GM12878 (cell line): ENCODE data around the gene ITPR2. TPM values are rescaled to one million over a fixed set of nuclear protein-coding genes. Genes with fewer than 3 reads are reported as not detected.

Experiments
- ATAC-seq: fragments of 200-7000 bp; cut with Tn5 transposase; 3 replicates; pipeline ENCODE4 v1.9.1; 2020; ENCODE audit warnings: mild to moderate bottlenecking, moderate library complexity
- BruUV-seq: library from RNA; stranded (reverse); fragments of 400-500 nt; replicated peaks from 2 replicates; lab custom pipeline; 2021; lab: Mats Ljungman, UMichigan
- CTCF ChIA-PET: fragments of 300-600 bp; sonication (Branson Sonifier 250); formaldehyde crosslinking; extraction: SDS; loops from one replicate; lab custom pipeline; 2021; ENCODE audit warnings: inconsistent platforms; lab: Yijun Ruan, JAX
- POLR2A ChIA-PET: fragments of 350-600 bp; formaldehyde crosslinking; extraction: SDS; loops from one replicate; lab custom pipeline; 2021; ENCODE audit warnings: inconsistent platforms; lab: Charles Lee
- RAD21 ChIA-PET: fragments of 300-600 bp; sonication (Branson Sonifier 250); formaldehyde crosslinking; loops from one replicate; lab custom pipeline; 2023; ENCODE audit warnings: antibody characterized with exemption; ENCODE audit not compliant: unreplicated experiment; lab: Charles Lee
- SMC1A ChIA-PET: fragments of 300-600 bp; sonication (Branson Sonifier 250); formaldehyde crosslinking; loops from one replicate; lab custom pipeline; 2023; ENCODE audit not compliant: unreplicated experiment, uncharacterized antibody; lab: Charles Lee
- DNase-seq: peaks from one replicate; pipeline ENCODE4 v3.0.0-alpha.2; 2011; ENCODE audit warnings: low read depth, low spot score
- FAIRE-seq: peaks from 3 replicates; lab custom pipeline; 2011; peaks lifted over from hg19 to GRCh38; lab: Jason Lieb, UNC
- H2AFZ ChIP-seq: 2 replicates; pipeline ENCODE4 v1.6.0; 2011; ENCODE audit warnings: low read depth, low read length, control low read depth; ENCODE audit not compliant: control insufficient read depth
- H3K27ac ChIP-seq: 2 replicates; pipeline ENCODE4 v1.5.1; 2011; ENCODE audit warnings: control low read depth; ENCODE audit not compliant: control insufficient read depth, insufficient read depth
- H3K27me3 ChIP-seq, 2 experiments: replicated peaks in 1 of 2; 2 replicates each; pipeline versions ENCODE4 v1.6.0 to v1.6.1; 2011; ENCODE audit warnings: low read length in 1 of 2; ENCODE audit not compliant: control insufficient read depth in 2 of 2, insufficient read depth in 2 of 2
- H3K36me3 ChIP-seq, 2 experiments: 2 replicates each; pipeline ENCODE4 v1.5.1; 2011; ENCODE audit warnings: low read length in 1 of 2; ENCODE audit not compliant: control insufficient read depth in 2 of 2, insufficient read depth in 2 of 2
- H3K4me1 ChIP-seq: 2 replicates; pipeline ENCODE4 v1.6.1; 2011; ENCODE audit warnings: mild to moderate bottlenecking, low read length, moderate library complexity, mixed read lengths; ENCODE audit not compliant: control insufficient read depth, insufficient read depth
- H3K4me2 ChIP-seq: 2 replicates; pipeline ENCODE4 v1.6.0; 2011; ENCODE audit warnings: control low read depth; ENCODE audit not compliant: control insufficient read depth, insufficient read depth
- H3K4me3 ChIP-seq: fragments of 200-600 bp; sonication (generic); 2 replicates; pipeline ENCODE4 v1.5.1; 2016
- H3K79me2 ChIP-seq: 2 replicates; pipeline ENCODE4 v1.6.0; 2011; ENCODE audit warnings: low read length; ENCODE audit not compliant: control insufficient read depth, insufficient read depth
- H3K9ac ChIP-seq: 2 replicates; pipeline ENCODE4 v1.8.0; 2011; ENCODE audit warnings: low read length, control low read depth, mixed read lengths; ENCODE audit not compliant: control insufficient read depth, insufficient read depth
- H3K9me3 ChIP-seq: replicated peaks from 3 replicates; pipeline ENCODE4 v1.5.1; 2011; ENCODE audit warnings: mild to moderate bottlenecking, low read length; ENCODE audit not compliant: control insufficient read depth, insufficient read depth
- H4K20me1 ChIP-seq: 2 replicates; pipeline ENCODE4 v1.6.0; 2011; ENCODE audit not compliant: control insufficient read depth, insufficient read depth
- CHD2 ChIP-seq: IDR thresholded peaks from 2 replicates; pipeline ENCODE4 v1.6.1; 2011; ENCODE audit warnings: low read depth, low read length, improper control_type of control experiment, borderline replicate concordance
- FOXK2 ChIP-seq: fragments of 450-650 bp; IDR thresholded peaks from 2 replicates; pipeline ENCODE4 v1.6.1; 2017; ENCODE audit warnings: mild to moderate bottlenecking, moderate library complexity
- IKZF1 ChIP-seq: fragments of 450-650 bp; conservative IDR thresholded peaks from 2 replicates; pipeline ENCODE4 v1.6.1; 2017; ENCODE audit warnings: antibody characterized with exemption, mild to moderate bottlenecking
- JUNB ChIP-seq: IDR thresholded peaks from 2 replicates; pipeline ENCODE4 v1.6.1; 2016; ENCODE audit warnings: antibody characterized with exemption, mild to moderate bottlenecking
- KDM1A ChIP-seq: fragments of 200-600 bp; sonication (generic); IDR thresholded peaks from 2 replicates; pipeline ENCODE4 v1.6.1; 2016; ENCODE audit warnings: borderline replicate concordance
- SP1 ChIP-seq: IDR thresholded peaks from one replicate; pipeline ENCODE4 v1.6.1; 2011; ENCODE audit warnings: low read depth, low read length
- SPI1 ChIP-seq: IDR thresholded peaks from 2 replicates; pipeline ENCODE4 v1.6.1; 2011; ENCODE audit warnings: low read depth, mild to moderate bottlenecking, low read length, moderate library complexity, borderline replicate concordance; ENCODE audit not compliant: insufficient read depth
- SREBF1 ChIP-seq: IDR thresholded peaks from 2 replicates; pipeline ENCODE4 v1.6.1; 2012; ENCODE audit warnings: mild to moderate bottlenecking, low read length
- ZBTB40 ChIP-seq: fragments of 450-650 bp; IDR thresholded peaks from 2 replicates; pipeline ENCODE4 v1.6.1; 2016; ENCODE audit warnings: mild to moderate bottlenecking, moderate library complexity, borderline replicate concordance
- WGBS: methylation state at CpG from one replicate; pipeline ENCODE4 v1.1.6; 2016; ENCODE audit warnings: low lambda C conversion rate; ENCODE audit not compliant: insufficient replicate concordance, insufficient coverage; ENCODE audit errors: missing lambda C conversion rate; 5-methylcytosine and 5-hydroxymethylcytosine counted together
- in situ Hi-C: fragments of 300-500 bp; cut with MboI; formaldehyde crosslinking; loops from 9 replicates; pipeline ENCODE4 v1.14.3; 2018; ENCODE audit warnings: mixed read lengths
- intact Hi-C: fragments of 100-400 bp; cut with micrococcal nuclease; formaldehyde crosslinking; loops from one replicate; pipeline ENCODE4 v1.14.2; 2022; ENCODE audit not compliant: unreplicated experiment
- polyA plus RNA-seq, 11 experiments: library from polyadenylated mRNA; depleted of rRNA in 4 of 11; unstranded in 6 of 11; stranded (reverse) in 5 of 11; fragments of >200 nt; fragmentation: Nextera tagmentation in 4 of 11; fragmentation: Illumina TruSeq in 1 of 11; extraction: Ambion mirVana in 4 of 11; extraction: Trizol in 1 of 11; gene quantifications; 1 replicate in 1 of 11; 2 replicates in 10 of 11; pipeline versions ENCODE4 v1.2.1 to v1.2.3, GENCODE V29; 2011 to 2016; ENCODE audit warnings: inconsistent platforms in 2 of 11, missing spikeins in 2 of 11, low read depth in 1 of 11
- total RNA-seq, 4 experiments: library from RNA; depleted of rRNA in 3 of 4; stranded (reverse); fragments of >200 nt in 3 of 4; fragmentation: Illumina TruSeq in 1 of 4; extraction: Trizol in 1 of 4; gene quantifications; 2 replicates each; pipeline versions ENCODE4 v1.2.1 to v1.2.3, GENCODE V29; 2013 to 2021
- TF ChIP-seq, protein P1 (sequence below): fragments of 450-650 bp; IDR thresholded peaks from 2 replicates; pipeline ENCODE4 v1.6.1; 2016; ENCODE audit warnings: mild to moderate bottlenecking
- TF ChIP-seq, protein P2 (sequence below): fragments of 450-650 bp; conservative IDR thresholded peaks from 2 replicates; pipeline ENCODE4 v1.6.1; 2017; ENCODE audit warnings: mild to moderate bottlenecking, moderate library complexity

Gene ITPR2
- total and polyA plus RNA-seq, 10 of the 15 experiments (the other 5 are each of a cell fraction or from before 2014, with no cell fraction given) = 7.5 to 76.2 (median 47.1) TPM

DNA sequence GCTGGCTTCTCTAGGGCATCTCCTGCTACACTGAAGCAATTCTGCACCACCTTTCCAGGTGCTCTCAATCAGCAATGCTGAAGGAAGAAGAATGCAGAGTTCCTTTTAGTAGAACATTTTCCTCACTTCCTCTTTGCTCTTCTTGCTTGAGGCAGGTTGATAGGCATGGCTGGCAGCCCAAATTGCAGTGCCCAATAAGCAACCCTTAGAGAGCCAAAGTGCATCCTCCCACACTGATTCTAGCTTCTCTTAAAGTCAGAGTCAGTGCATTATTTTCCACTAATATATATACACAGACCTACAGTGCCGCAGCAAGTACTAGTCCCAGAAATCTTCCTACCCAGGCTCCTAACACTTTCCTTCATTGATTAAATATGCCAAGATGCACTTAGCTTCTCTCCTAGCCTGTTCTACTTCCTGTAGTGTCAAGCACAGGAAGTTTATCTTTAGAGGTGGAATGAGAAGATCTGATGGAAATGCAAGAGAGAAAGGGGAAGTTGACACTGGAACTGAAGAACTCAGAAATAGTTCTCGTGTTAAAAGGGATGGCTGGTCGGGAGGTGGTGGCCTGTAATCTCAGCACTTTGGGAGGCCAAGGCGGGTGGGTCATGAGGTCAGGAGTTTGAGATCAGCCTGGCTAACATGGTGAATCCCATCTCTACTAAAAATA is 504.9 kb downstream of the ITPR2 start:
- Histone ChIP-seq H2AFZ (0 out of 2 replicates have a peak overlapping the region, but pooled peaks have one; percentile 4), H3K79me2 (no peaks in the 10 kb centered on the region), H3K36me3 (no peaks in the 10 kb centered on the region), H3K27ac (no peak overlapping the region), H3K9ac (no peak overlapping the region), H3K4me3 (no peak overlapping the region), H3K4me2 (0 out of 2 replicates have a peak overlapping the region, but pooled peaks have one; percentile 7), H4K20me1 (no peaks in the 10 kb centered on the region), H3K4me1 (peaks cover 5% of the 10 kb centered on the region), H3K27me3 (no peaks in the 10 kb centered on the region), H3K9me3 (no peaks in the 10 kb centered on the region)
- intact Hi-C loops (no loop called here), in situ Hi-C loops (no loop called here)
- DNase-seq (no peak), ATAC-seq (peak; percentile 88), FAIRE-seq (no peak)
- TF ChIP-seq KDM1A = no peak
- peak; percentile 80 for TF ChIP-seq SPI1
- TF ChIP-seq CHD2 = no peak
- TF ChIP-seq, protein P1, sequence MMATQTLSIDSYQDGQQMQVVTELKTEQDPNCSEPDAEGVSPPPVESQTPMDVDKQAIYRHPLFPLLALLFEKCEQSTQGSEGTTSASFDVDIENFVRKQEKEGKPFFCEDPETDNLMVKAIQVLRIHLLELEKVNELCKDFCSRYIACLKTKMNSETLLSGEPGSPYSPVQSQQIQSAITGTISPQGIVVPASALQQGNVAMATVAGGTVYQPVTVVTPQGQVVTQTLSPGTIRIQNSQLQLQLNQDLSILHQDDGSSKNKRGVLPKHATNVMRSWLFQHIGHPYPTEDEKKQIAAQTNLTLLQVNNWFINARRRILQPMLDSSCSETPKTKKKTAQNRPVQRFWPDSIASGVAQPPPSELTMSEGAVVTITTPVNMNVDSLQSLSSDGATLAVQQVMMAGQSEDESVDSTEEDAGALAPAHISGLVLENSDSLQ = peak; percentile 31; the same call in 1 of the 2 replicates
- no peak for TF ChIP-seq FOXK2
- TF ChIP-seq IKZF1 = 0 out of 2 replicates have a peak, but pooled peaks have one; percentile 23
- TF ChIP-seq, protein P2, sequence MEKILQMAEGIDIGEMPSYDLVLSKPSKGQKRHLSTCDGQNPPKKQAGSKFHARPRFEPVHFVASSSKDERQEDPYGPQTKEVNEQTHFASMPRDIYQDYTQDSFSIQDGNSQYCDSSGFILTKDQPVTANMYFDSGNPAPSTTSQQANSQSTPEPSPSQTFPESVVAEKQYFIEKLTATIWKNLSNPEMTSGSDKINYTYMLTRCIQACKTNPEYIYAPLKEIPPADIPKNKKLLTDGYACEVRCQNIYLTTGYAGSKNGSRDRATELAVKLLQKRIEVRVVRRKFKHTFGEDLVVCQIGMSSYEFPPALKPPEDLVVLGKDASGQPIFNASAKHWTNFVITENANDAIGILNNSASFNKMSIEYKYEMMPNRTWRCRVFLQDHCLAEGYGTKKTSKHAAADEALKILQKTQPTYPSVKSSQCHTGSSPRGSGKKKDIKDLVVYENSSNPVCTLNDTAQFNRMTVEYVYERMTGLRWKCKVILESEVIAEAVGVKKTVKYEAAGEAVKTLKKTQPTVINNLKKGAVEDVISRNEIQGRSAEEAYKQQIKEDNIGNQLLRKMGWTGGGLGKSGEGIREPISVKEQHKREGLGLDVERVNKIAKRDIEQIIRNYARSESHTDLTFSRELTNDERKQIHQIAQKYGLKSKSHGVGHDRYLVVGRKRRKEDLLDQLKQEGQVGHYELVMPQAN = no peak
- no peak for TF ChIP-seq SREBF1
- no peak for TF ChIP-seq JUNB
- no peak for TF ChIP-seq ZBTB40
- TF ChIP-seq SP1 = no peak
- WGBS = 25% methylated on average over 4 of the region's 4 CpGs
- ChIA-PET CTCF (interaction anchor here (0.8 kb wide), 1 partner anchor 30 kb away, joined by 3 read pairs; no protein-coding TSS in a partner anchor), SMC1A (interaction anchor here (1.1 to 5.1 kb wide), 9 partner anchors 9 to 209 kb away, joined by 3 to 30 read pairs (median 7); no protein-coding TSS in a partner anchor), POLR2A (no interaction called here), RAD21 (interaction anchor here (0.6 to 1.7 kb wide), 4 partner anchors 10 to 205 kb away, joined by 3 to 4 read pairs (median 3); no protein-coding TSS in a partner anchor)
- BruUV-seq = no TSS peak
